GM12878 (cell line): Measurements from ENCODE around the gene SLITRK4.

Experiments used
- EGR1 ChIP-seq, 2 experiments: IDR thresholded peaks; 1 replicate in 1 of 2; 2 replicates in 1 of 2; pipeline ENCODE4 v1.6.1; 2011 to 2012; ENCODE audit warnings: low read depth in 2 of 2, low read length in 2 of 2, borderline replicate concordance in 1 of 2, mild to moderate bottlenecking in 1 of 2, moderate library complexity in 1 of 2
- EP300 ChIP-seq, 2 experiments: fragments of 150-350 bp in 1 of 2; IDR thresholded peaks; 2 replicates each; pipeline ENCODE4 v1.6.1; 2011 to 2012; ENCODE audit warnings: low read depth in 2 of 2, low read length in 2 of 2, borderline replicate concordance in 1 of 2, improper control_type of control experiment in 1 of 2, inconsistent platforms in 1 of 2; ENCODE audit not compliant: control insufficient read depth in 1 of 2
- GABPA ChIP-seq: IDR thresholded peaks from 2 replicates; pipeline ENCODE4 v1.6.1; 2014; ENCODE audit warnings: antibody characterized with exemption, low read depth, mild to moderate bottlenecking, inconsistent platforms
- JUNB ChIP-seq: IDR thresholded peaks from 2 replicates; pipeline ENCODE4 v1.6.1; 2016; ENCODE audit warnings: antibody characterized with exemption, mild to moderate bottlenecking
- NRF1 ChIP-seq: conservative IDR thresholded peaks from 2 replicates; pipeline ENCODE4 v1.6.1; 2011; ENCODE audit warnings: mild to moderate bottlenecking, low read depth, low read length, improper control_type of control experiment
- POLR2A ChIP-seq: IDR thresholded peaks from 2 replicates; pipeline ENCODE4 v1.6.1; 2011; ENCODE audit warnings: low read depth, mild to moderate bottlenecking, low read length
- SIN3A ChIP-seq: IDR thresholded peaks from 2 replicates; pipeline ENCODE4 v1.6.1; 2012; ENCODE audit warnings: low read depth, low read length, improper control_type of control experiment
- TF ChIP-seq, protein P1 (sequence below), 3 experiments: IDR thresholded peaks in 2 of 3; conservative IDR thresholded peaks in 1 of 3; 2 replicates each; pipeline ENCODE4 v1.5.1; 2011; ENCODE audit warnings: low read depth in 3 of 3, low read length in 3 of 3, mild to moderate bottlenecking in 3 of 3, control low read depth in 2 of 3, moderate library complexity in 2 of 3, inconsistent platforms in 1 of 3, mixed read lengths in 1 of 3; ENCODE audit not compliant: control insufficient read depth in 2 of 3, insufficient read depth in 1 of 3; ENCODE audit errors: extremely low read depth in 1 of 3
- TF ChIP-seq, protein P2 (sequence below): IDR thresholded peaks from 2 replicates; pipeline ENCODE4 v1.6.1; 2012; ENCODE audit warnings: low read depth, low read length, improper control_type of control experiment

DNA sequence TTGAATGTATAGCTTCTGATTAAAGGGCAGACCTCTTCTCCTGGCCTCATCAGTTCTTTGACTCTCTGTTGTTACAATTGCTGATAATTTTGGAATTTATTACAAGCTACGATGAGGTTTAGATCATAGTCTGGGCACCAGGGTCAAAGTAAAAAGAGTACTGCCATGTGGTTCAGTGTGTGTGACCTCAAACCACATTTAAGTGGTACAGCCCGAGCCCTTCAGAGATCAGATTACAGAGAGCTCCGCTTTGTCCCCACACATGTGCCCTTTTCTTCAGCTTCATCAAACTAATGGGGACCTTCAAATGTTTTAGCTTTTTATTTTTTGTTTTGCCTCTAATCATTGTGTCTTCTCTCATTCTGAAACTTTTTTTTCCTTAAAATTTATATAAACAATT is 47.6 kb upstream of the SLITRK4 start:
- TF ChIP-seq EGR1 (IDR thresholded peaks at IDR 0.05; ENCODE audit: borderline replicate concordance in 1 of 2, low read depth in 2 of 2, low read length in 2 of 2) (no peak), NRF1 (no peak), POLR2A (no peak), EP300 (IDR thresholded peaks at IDR 0.05; ENCODE audit: borderline replicate concordance in 1 of 2, control insufficient read depth in 1 of 2, low read depth in 2 of 2, low read length in 2 of 2) (no peak), JUNB (no peak), GABPA (no peak), SIN3A (no peak)
- TF ChIP-seq, protein P1, sequence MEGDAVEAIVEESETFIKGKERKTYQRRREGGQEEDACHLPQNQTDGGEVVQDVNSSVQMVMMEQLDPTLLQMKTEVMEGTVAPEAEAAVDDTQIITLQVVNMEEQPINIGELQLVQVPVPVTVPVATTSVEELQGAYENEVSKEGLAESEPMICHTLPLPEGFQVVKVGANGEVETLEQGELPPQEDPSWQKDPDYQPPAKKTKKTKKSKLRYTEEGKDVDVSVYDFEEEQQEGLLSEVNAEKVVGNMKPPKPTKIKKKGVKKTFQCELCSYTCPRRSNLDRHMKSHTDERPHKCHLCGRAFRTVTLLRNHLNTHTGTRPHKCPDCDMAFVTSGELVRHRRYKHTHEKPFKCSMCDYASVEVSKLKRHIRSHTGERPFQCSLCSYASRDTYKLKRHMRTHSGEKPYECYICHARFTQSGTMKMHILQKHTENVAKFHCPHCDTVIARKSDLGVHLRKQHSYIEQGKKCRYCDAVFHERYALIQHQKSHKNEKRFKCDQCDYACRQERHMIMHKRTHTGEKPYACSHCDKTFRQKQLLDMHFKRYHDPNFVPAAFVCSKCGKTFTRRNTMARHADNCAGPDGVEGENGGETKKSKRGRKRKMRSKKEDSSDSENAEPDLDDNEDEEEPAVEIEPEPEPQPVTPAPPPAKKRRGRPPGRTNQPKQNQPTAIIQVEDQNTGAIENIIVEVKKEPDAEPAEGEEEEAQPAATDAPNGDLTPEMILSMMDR (IDR thresholded peaks at IDR 0.05 in 2 of 3, conservative IDR thresholded peaks at IDR 0.05 in 1 of 3; ENCODE audit: control insufficient read depth in 2 of 3, extremely low read depth in 1 of 3, insufficient read depth in 1 of 3, low read depth in 3 of 3, low read length in 3 of 3) = no peak
- TF ChIP-seq, protein P2, sequence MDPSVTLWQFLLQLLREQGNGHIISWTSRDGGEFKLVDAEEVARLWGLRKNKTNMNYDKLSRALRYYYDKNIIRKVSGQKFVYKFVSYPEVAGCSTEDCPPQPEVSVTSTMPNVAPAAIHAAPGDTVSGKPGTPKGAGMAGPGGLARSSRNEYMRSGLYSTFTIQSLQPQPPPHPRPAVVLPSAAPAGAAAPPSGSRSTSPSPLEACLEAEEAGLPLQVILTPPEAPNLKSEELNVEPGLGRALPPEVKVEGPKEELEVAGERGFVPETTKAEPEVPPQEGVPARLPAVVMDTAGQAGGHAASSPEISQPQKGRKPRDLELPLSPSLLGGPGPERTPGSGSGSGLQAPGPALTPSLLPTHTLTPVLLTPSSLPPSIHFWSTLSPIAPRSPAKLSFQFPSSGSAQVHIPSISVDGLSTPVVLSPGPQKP = no peak
